GM12878 (cell line): ENCODE measurements around the gene SKIC8. TPM values are rescaled to one million over a fixed set of nuclear protein-coding genes. Genes with fewer than 3 reads are reported as not detected.

Source experiments
- ATAC-seq: fragments of 200-7000 bp; cut with Tn5 transposase; 3 replicates; pipeline ENCODE4 v1.9.1; 2020; ENCODE audit warnings: mild to moderate bottlenecking, moderate library complexity
- BruUV-seq: library from RNA; stranded (reverse); fragments of 400-500 nt; replicated peaks from 2 replicates; lab custom pipeline; 2021; lab: Mats Ljungman, UMichigan
- CTCF ChIA-PET: fragments of 300-600 bp; sonication (Branson Sonifier 250); formaldehyde crosslinking; extraction: SDS; loops from one replicate; lab custom pipeline; 2021; ENCODE audit warnings: inconsistent platforms; lab: Yijun Ruan, JAX
- POLR2A ChIA-PET: fragments of 350-600 bp; formaldehyde crosslinking; extraction: SDS; loops from one replicate; lab custom pipeline; 2021; ENCODE audit warnings: inconsistent platforms; lab: Charles Lee
- RAD21 ChIA-PET: fragments of 300-600 bp; sonication (Branson Sonifier 250); formaldehyde crosslinking; loops from one replicate; lab custom pipeline; 2023; ENCODE audit warnings: antibody characterized with exemption; ENCODE audit not compliant: unreplicated experiment; lab: Charles Lee
- SMC1A ChIA-PET: fragments of 300-600 bp; sonication (Branson Sonifier 250); formaldehyde crosslinking; loops from one replicate; lab custom pipeline; 2023; ENCODE audit not compliant: unreplicated experiment, uncharacterized antibody; lab: Charles Lee
- DNase-seq: peaks from one replicate; pipeline ENCODE4 v3.0.0-alpha.2; 2011; ENCODE audit warnings: low read depth, low spot score
- FAIRE-seq: peaks from 3 replicates; lab custom pipeline; 2011; peaks lifted over from hg19 to GRCh38; lab: Jason Lieb, UNC
- H2AFZ ChIP-seq: 2 replicates; pipeline ENCODE4 v1.6.0; 2011; ENCODE audit warnings: low read depth, low read length, control low read depth; ENCODE audit not compliant: control insufficient read depth
- H3K27ac ChIP-seq: 2 replicates; pipeline ENCODE4 v1.5.1; 2011; ENCODE audit warnings: control low read depth; ENCODE audit not compliant: control insufficient read depth, insufficient read depth
- H3K27me3 ChIP-seq, 2 experiments: replicated peaks in 1 of 2; 2 replicates each; pipeline versions ENCODE4 v1.6.0 to v1.6.1; 2011; ENCODE audit warnings: low read length in 1 of 2; ENCODE audit not compliant: control insufficient read depth in 2 of 2, insufficient read depth in 2 of 2
- H3K36me3 ChIP-seq, 2 experiments: 2 replicates each; pipeline ENCODE4 v1.5.1; 2011; ENCODE audit warnings: low read length in 1 of 2; ENCODE audit not compliant: control insufficient read depth in 2 of 2, insufficient read depth in 2 of 2
- H3K4me1 ChIP-seq: 2 replicates; pipeline ENCODE4 v1.6.1; 2011; ENCODE audit warnings: mild to moderate bottlenecking, low read length, moderate library complexity, mixed read lengths; ENCODE audit not compliant: control insufficient read depth, insufficient read depth
- H3K4me2 ChIP-seq: 2 replicates; pipeline ENCODE4 v1.6.0; 2011; ENCODE audit warnings: control low read depth; ENCODE audit not compliant: control insufficient read depth, insufficient read depth
- H3K4me3 ChIP-seq: fragments of 200-600 bp; sonication (generic); 2 replicates; pipeline ENCODE4 v1.5.1; 2016
- H3K79me2 ChIP-seq: 2 replicates; pipeline ENCODE4 v1.6.0; 2011; ENCODE audit warnings: low read length; ENCODE audit not compliant: control insufficient read depth, insufficient read depth
- H3K9ac ChIP-seq: 2 replicates; pipeline ENCODE4 v1.8.0; 2011; ENCODE audit warnings: low read length, control low read depth, mixed read lengths; ENCODE audit not compliant: control insufficient read depth, insufficient read depth
- H3K9me3 ChIP-seq: replicated peaks from 3 replicates; pipeline ENCODE4 v1.5.1; 2011; ENCODE audit warnings: mild to moderate bottlenecking, low read length; ENCODE audit not compliant: control insufficient read depth, insufficient read depth
- H4K20me1 ChIP-seq: 2 replicates; pipeline ENCODE4 v1.6.0; 2011; ENCODE audit not compliant: control insufficient read depth, insufficient read depth
- BHLHE40 ChIP-seq, 2 experiments: fragments of 450-650 bp in 1 of 2; IDR thresholded peaks; 2 replicates each; pipeline ENCODE4 v1.6.1; 2011 to 2017; ENCODE audit warnings: low read depth in 2 of 2, borderline replicate concordance in 1 of 2, improper control_type of control experiment in 1 of 2, low read length in 1 of 2, mild to moderate bottlenecking in 1 of 2
- CREM ChIP-seq: IDR thresholded peaks from 2 replicates; pipeline ENCODE4 v1.6.1; 2014; ENCODE audit warnings: antibody characterized with exemption, low read depth
- EED ChIP-seq: sonication (generic); IDR thresholded peaks from 2 replicates; pipeline ENCODE4 v1.6.1; 2016; ENCODE audit warnings: antibody characterized with exemption, low read depth
- ESRRA ChIP-seq: IDR thresholded peaks from 2 replicates; pipeline ENCODE4 v1.6.1; 2012; ENCODE audit warnings: mild to moderate bottlenecking, low read length, improper control_type of control experiment
- HCFC1 ChIP-seq: fragments of 150-350 bp; IDR thresholded peaks from 2 replicates; pipeline ENCODE4 v1.6.1; 2014; ENCODE audit warnings: low read length
- IKZF1 ChIP-seq: fragments of 450-650 bp; conservative IDR thresholded peaks from 2 replicates; pipeline ENCODE4 v1.6.1; 2017; ENCODE audit warnings: antibody characterized with exemption, mild to moderate bottlenecking
- IRF4 ChIP-seq: IDR thresholded peaks from 2 replicates; pipeline ENCODE4 v1.6.1; 2011; ENCODE audit warnings: low read depth, low read length
- MTA3 ChIP-seq: IDR thresholded peaks from 2 replicates; pipeline ENCODE4 v1.6.1; 2012; ENCODE audit warnings: low read length, inconsistent platforms, borderline replicate concordance
- NR2F1 ChIP-seq: fragments of 450-650 bp; conservative IDR thresholded peaks from 2 replicates; pipeline ENCODE4 v1.6.1; 2017; ENCODE audit warnings: mild to moderate bottlenecking
- RUNX3 ChIP-seq: IDR thresholded peaks from 2 replicates; pipeline ENCODE4 v1.6.1; 2012; ENCODE audit warnings: low read length, inconsistent platforms
- SRF ChIP-seq, 2 experiments: IDR thresholded peaks; 2 replicates each; pipeline ENCODE4 v1.6.1; 2011; ENCODE audit warnings: low read depth in 2 of 2, low read length in 2 of 2, mild to moderate bottlenecking in 1 of 2, moderate library complexity in 1 of 2
- YY1 ChIP-seq: IDR thresholded peaks from 2 replicates; pipeline ENCODE4 v1.6.1; 2011; ENCODE audit warnings: low read depth, mild to moderate bottlenecking, low read length
- WGBS: methylation state at CpG from one replicate; pipeline ENCODE4 v1.1.6; 2016; ENCODE audit warnings: low lambda C conversion rate; ENCODE audit not compliant: insufficient replicate concordance, insufficient coverage; ENCODE audit errors: missing lambda C conversion rate; 5-methylcytosine and 5-hydroxymethylcytosine counted together
- in situ Hi-C: fragments of 300-500 bp; cut with MboI; formaldehyde crosslinking; loops from 9 replicates; pipeline ENCODE4 v1.14.3; 2018; ENCODE audit warnings: mixed read lengths
- intact Hi-C: fragments of 100-400 bp; cut with micrococcal nuclease; formaldehyde crosslinking; loops from one replicate; pipeline ENCODE4 v1.14.2; 2022; ENCODE audit not compliant: unreplicated experiment
- polyA plus RNA-seq, 11 experiments: library from polyadenylated mRNA; depleted of rRNA in 4 of 11; unstranded in 6 of 11; stranded (reverse) in 5 of 11; fragments of >200 nt; fragmentation: Nextera tagmentation in 4 of 11; fragmentation: Illumina TruSeq in 1 of 11; extraction: Ambion mirVana in 4 of 11; extraction: Trizol in 1 of 11; gene quantifications; 1 replicate in 1 of 11; 2 replicates in 10 of 11; pipeline versions ENCODE4 v1.2.1 to v1.2.3, GENCODE V29; 2011 to 2016; ENCODE audit warnings: inconsistent platforms in 2 of 11, missing spikeins in 2 of 11, low read depth in 1 of 11
- total RNA-seq, 4 experiments: library from RNA; depleted of rRNA in 3 of 4; stranded (reverse); fragments of >200 nt in 3 of 4; fragmentation: Illumina TruSeq in 1 of 4; extraction: Trizol in 1 of 4; gene quantifications; 2 replicates each; pipeline versions ENCODE4 v1.2.1 to v1.2.3, GENCODE V29; 2013 to 2021
- TF ChIP-seq, protein P1 (sequence below): fragments of 450-650 bp; IDR thresholded peaks from 2 replicates; pipeline ENCODE4 v1.6.1; 2018; ENCODE audit warnings: mild to moderate bottlenecking, low read depth, moderate library complexity; ENCODE audit not compliant: partially characterized antibody

Gene SKIC8
- total and polyA plus RNA-seq, 10 of the 15 experiments (the other 5 are each of a cell fraction or from before 2014, with no cell fraction given) = 57.0 to 288 (median 128) TPM

DNA sequence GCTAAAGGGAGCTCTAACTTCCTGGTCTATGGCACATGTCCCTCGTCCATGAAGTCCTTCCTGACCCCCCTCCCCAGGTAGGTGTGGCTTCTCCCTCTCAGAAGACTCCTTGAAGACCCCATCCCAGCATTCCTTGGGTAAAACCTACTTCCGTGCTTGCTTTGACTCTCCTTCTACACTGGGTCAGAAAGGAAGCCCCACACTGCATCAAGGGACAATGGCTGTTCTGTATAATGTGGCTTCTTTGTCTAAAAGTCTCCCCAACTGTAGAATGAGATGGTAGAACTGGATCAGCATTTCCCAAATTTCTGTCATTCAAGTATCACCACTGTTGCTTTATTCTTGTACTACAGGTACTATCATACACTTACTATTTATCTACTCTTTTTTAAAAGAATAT, 38.9 kb downstream of the SKIC8 start:
- BruUV-seq = no TSS peak
- Histone ChIP-seq H3K9me3 (no peaks in the 10 kb centered on the region), H3K27ac (no peak overlapping the region), H3K4me1 (no peaks in the 10 kb centered on the region), H3K9ac (no peak overlapping the region), H3K36me3 (no peaks in the 10 kb centered on the region), H3K4me3 (no peak overlapping the region), H2AFZ (no peak overlapping the region), H3K79me2 (no peaks in the 10 kb centered on the region), H4K20me1 (no peaks in the 10 kb centered on the region), H3K27me3 (no peaks in the 10 kb centered on the region), H3K4me2 (no peak overlapping the region)
- RAD21 ChIA-PET = no interaction called here
- 19% methylated on average over 2 of the region's 2 CpGs for WGBS
- in situ Hi-C loops = no loop called here
- CTCF ChIA-PET = interaction anchor here (0.8 kb wide), 1 partner anchor 162 kb away, joined by 3 read pairs; no protein-coding TSS in a partner anchor
- SMC1A ChIA-PET = interaction anchor here (0.8 kb wide), 1 partner anchor 141 kb away, joined by 3 read pairs; no protein-coding TSS in a partner anchor
- intact Hi-C loops = no loop called here
- no peak for DNase-seq
- TF ChIP-seq IRF4 = no peak
- TF ChIP-seq EED = no peak
- TF ChIP-seq NR2F1 = no peak
- no peak for TF ChIP-seq SRF (IDR thresholded peaks at IDR 0.05; ENCODE audit: low read depth in 2 of 2, low read length in 2 of 2)
- TF ChIP-seq, all 136 proteins: peak for 0
- FAIRE-seq (no peak), ATAC-seq (no peak)
- POLR2A ChIA-PET = no interaction called here

DNA sequence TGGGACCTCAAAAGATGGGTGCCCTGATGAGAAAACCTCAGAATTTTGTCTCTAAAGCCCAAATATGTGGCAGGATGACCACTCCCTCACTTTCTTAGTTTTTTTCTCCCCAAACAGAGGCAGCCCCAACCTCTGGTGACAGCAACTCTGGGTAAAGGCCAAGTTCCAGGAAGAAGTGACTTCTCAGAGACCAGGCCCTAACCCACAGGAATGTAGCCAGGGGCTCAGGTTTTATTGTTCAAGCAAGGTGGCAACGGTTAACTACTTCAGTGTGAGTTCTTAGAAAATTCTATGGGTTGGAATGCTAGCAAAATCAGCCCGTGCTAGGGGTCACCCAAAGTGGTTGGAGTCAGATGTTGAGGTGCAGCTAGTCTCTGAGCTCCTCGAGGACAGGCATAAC, 40.2 kb downstream of the SKIC8 start:
- RAD21 ChIA-PET = no interaction called here
- Histone ChIP-seq H3K9me3 (no peaks in the 10 kb centered on the region), H3K4me3 (no peak overlapping the region), H3K27me3 (no peaks in the 10 kb centered on the region), H3K9ac (no peak overlapping the region), H3K79me2 (no peaks in the 10 kb centered on the region), H3K27ac (no peak overlapping the region), H4K20me1 (no peaks in the 10 kb centered on the region), H3K4me1 (no peaks in the 10 kb centered on the region), H2AFZ (no peak overlapping the region), H3K36me3 (no peaks in the 10 kb centered on the region), H3K4me2 (no peak overlapping the region)
- TF ChIP-seq CREM (no peak), IKZF1 (no peak), ESRRA (no peak), MTA3 (no peak), YY1 (no peak), EED (no peak), RUNX3 (no peak), HCFC1 (no peak), BHLHE40 (IDR thresholded peaks at IDR 0.05; ENCODE audit: borderline replicate concordance in 1 of 2, low read depth in 2 of 2, low read length in 1 of 2) (no peak)
- TF ChIP-seq, protein P1, sequence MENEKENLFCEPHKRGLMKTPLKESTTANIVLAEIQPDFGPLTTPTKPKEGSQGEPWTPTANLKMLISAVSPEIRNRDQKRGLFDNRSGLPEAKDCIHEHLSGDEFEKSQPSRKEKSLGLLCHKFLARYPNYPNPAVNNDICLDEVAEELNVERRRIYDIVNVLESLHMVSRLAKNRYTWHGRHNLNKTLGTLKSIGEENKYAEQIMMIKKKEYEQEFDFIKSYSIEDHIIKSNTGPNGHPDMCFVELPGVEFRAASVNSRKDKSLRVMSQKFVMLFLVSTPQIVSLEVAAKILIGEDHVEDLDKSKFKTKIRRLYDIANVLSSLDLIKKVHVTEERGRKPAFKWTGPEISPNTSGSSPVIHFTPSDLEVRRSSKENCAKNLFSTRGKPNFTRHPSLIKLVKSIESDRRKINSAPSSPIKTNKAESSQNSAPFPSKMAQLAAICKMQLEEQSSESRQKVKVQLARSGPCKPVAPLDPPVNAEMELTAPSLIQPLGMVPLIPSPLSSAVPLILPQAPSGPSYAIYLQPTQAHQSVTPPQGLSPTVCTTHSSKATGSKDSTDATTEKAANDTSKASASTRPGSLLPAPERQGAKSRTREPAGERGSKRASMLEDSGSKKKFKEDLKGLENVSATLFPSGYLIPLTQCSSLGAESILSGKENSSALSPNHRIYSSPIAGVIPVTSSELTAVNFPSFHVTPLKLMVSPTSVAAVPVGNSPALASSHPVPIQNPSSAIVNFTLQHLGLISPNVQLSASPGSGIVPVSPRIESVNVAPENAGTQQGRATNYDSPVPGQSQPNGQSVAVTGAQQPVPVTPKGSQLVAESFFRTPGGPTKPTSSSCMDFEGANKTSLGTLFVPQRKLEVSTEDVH = no peak
- no TSS peak for BruUV-seq
- POLR2A ChIA-PET = no interaction called here
- WGBS = 22% methylated on average over 3 of the region's 3 CpGs
- intact Hi-C loops (no loop called here), in situ Hi-C loops (no loop called here)
- FAIRE-seq (no peak), ATAC-seq (no peak), DNase-seq (no peak)
- CTCF ChIA-PET = interaction anchor here (1.2 kb wide), 1 partner anchor 17 kb away, joined by 4 read pairs; no protein-coding TSS in a partner anchor
- SMC1A ChIA-PET = no interaction called here
